Erythroblast (primary cell): ENCODE results near the gene MMEL1.

Experiments
- GATA1 ChIP-seq: IDR thresholded peaks from 2 replicates; pipeline ENCODE4 v1.6.1; 2011; ENCODE audit warnings: low read depth, mild to moderate bottlenecking, control low read depth, low read length, moderate library complexity
- POLR2A ChIP-seq: IDR thresholded peaks from 2 replicates; pipeline ENCODE4 v1.6.1; 2011; ENCODE audit warnings: mild to moderate bottlenecking, low read length

- TF ChIP-seq POLR2A = no peak
- no peak for TF ChIP-seq GATA1
Observed at GRCh38 chr1:2588661-2589430, 44.0 kb downstream of the MMEL1 start.
